Muscle of leg (tissue), 11 donors: ENCODE data around the gene AATK. TPM values are rescaled to one million over a fixed set of nuclear protein-coding genes. Genes with fewer than 3 reads are reported as not detected.

Experiments
- DNase-seq: peaks from one replicate; pipeline ENCODE4 v3.0.0; 2013
- H3K27ac ChIP-seq: one replicate; pipeline ENCODE4 v1.5.1; 2013; ENCODE audit warnings: mild to moderate bottlenecking, low read length, control low read depth
- H3K27me3 ChIP-seq: one replicate; pipeline ENCODE4 v1.6.1; 2013; ENCODE audit warnings: low read length; ENCODE audit not compliant: control insufficient read depth, insufficient read depth
- H3K36me3 ChIP-seq: one replicate; pipeline ENCODE4 v1.6.1; 2013; ENCODE audit warnings: low read length; ENCODE audit not compliant: control insufficient read depth, insufficient read depth
- H3K4me1 ChIP-seq: one replicate; pipeline ENCODE4 v1.6.1; 2013; ENCODE audit warnings: low read length; ENCODE audit not compliant: control insufficient read depth, insufficient read depth
- H3K4me3 ChIP-seq: one replicate; pipeline ENCODE4 v1.5.1; 2013; ENCODE audit warnings: low read length, control low read depth
- H3K9me3 ChIP-seq: replicated peaks from 2 replicates; pipeline ENCODE4 v1.6.1; 2013; ENCODE audit warnings: low read depth, low read length; ENCODE audit not compliant: control insufficient read depth
- WGBS: methylation state at CpG from one replicate; pipeline ENCODE4 v1.1.5; 2013; ENCODE audit warnings: missing lambda C conversion rate; ENCODE audit not compliant: insufficient coverage; 5-methylcytosine and 5-hydroxymethylcytosine counted together
- polyA plus RNA-seq, 8 donors: library from polyadenylated mRNA; unstranded; fragments of 120-200 nt; gene quantifications; one replicate each; pipeline versions ENCODE4 v1.2.1 to v1.2.3, GENCODE V29; 2013; ENCODE audit warnings: inconsistent platforms in 1 of 8, low replicate concordance in 1 of 8; ENCODE audit not compliant: insufficient read length in 8 of 8, insufficient read depth in 1 of 8
- total RNA-seq: library from RNA; stranded (reverse); fragments of 120-200 nt; gene quantifications from one replicate; pipeline ENCODE4 v1.2.4, GENCODE V29; 2013

The AATK gene
- total and polyA plus RNA-seq, 9 donors, result 6.3 to 18.1 (median 9.6) TPM

DNA sequence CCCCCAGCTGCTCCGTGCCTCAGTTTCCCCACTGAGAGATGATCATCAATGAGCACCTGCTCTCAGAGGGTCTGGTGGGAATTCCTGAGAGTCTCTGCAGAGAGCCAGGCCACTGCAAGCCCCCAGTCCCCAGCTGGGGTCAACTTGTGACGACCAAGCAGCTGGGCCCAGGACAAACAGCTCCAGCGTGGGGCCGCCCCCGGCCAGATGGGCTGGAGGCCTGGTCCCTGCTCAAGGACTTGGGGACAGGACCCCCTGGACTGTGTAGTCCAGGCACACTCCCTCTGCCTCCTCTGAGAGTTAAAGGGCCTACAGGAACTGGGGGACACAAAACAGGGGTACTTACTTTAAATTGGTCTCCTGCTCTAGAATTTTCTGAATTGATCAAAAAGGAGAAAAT lies 16.6 kb upstream of the AATK start:
- Histone ChIP-seq H3K36me3 (no peaks in the 10 kb centered on the region), H3K27me3 (peaks cover 3% of the 10 kb centered on the region), H3K4me1 (peaks cover 55% of the 10 kb centered on the region), H3K27ac (no peak overlapping the region), H3K9me3 (no peaks in the 10 kb centered on the region), H3K4me3 (no peak overlapping the region)
- DNase-seq, result no peak
- 52% methylated on average over 5 of the region's 5 CpGs for WGBS

- H3K4me3 ChIP-seq, result no peak overlapping the region
- H3K27me3 ChIP-seq, result peaks cover 3% of the 10 kb centered on the region
- 85% methylated on average over 9 of the region's 19 CpGs for WGBS
- H3K27ac ChIP-seq, result no peak overlapping the region
- H3K9me3 ChIP-seq, result no peaks in the 10 kb centered on the region
- peaks cover 55% of the 10 kb centered on the region for H3K4me1 ChIP-seq
- no peak for DNase-seq
- H3K36me3 ChIP-seq, result no peaks in the 10 kb centered on the region
Observed at GRCh38 chr17:81181811-81182185, 15.8 kb upstream of the AATK start.

GRCh38 chr17:81180836-81181810 lies 15.1 kb upstream of the AATK start:
- DNase-seq, result no peak
- Histone ChIP-seq H3K27ac (no peak overlapping the region), H3K27me3 (peaks cover 3% of the 10 kb centered on the region), H3K36me3 (no peaks in the 10 kb centered on the region), H3K9me3 (no peaks in the 10 kb centered on the region), H3K4me1 (peaks cover 55% of the 10 kb centered on the region), H3K4me3 (no peak overlapping the region)
- 90% methylated on average over 45 of the region's 49 CpGs for WGBS

DNA sequence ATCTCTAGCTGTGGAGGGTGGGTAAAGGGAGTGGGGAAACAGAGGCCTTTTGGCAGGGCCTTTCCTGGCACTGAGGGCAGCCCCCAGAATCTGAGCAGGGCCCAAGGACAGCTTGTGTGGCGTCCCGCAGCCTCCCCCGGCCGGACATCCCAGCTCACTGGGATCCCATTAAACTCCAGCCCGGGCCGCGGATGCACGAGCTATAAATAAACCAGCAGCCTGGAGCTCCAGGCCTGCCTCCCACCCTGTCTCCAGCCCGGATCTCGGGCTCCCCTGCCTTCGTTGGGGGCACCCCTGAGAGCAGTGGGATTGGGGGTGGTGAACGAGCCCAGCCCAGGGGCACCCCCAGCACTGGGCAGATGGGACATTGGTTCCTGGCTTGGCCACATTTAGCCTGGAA lies 13.8 kb upstream of the AATK start:
- Histone ChIP-seq H3K27me3 (peaks cover 3% of the 10 kb centered on the region), H3K4me3 (no peak overlapping the region), H3K27ac (peak overlapping the region; percentile 60), H3K9me3 (peaks cover 6% of the 10 kb centered on the region), H3K4me1 (peaks cover 49% of the 10 kb centered on the region), H3K36me3 (no peaks in the 10 kb centered on the region)
- 43% methylated on average over 4 of the region's 12 CpGs for WGBS
- peak; percentile 66 for DNase-seq

- Histone ChIP-seq H3K4me1 (peaks cover 42% of the 10 kb centered on the region), H3K27ac (peak overlapping the region; percentile 60), H3K27me3 (peaks cover 3% of the 10 kb centered on the region), H3K9me3 (peaks cover 6% of the 10 kb centered on the region), H3K4me3 (no peak overlapping the region), H3K36me3 (no peaks in the 10 kb centered on the region)
- 27% methylated on average over 6 of the region's 9 CpGs for WGBS
- peak; percentile 51 for DNase-seq
Observed at GRCh38 chr17:81179220-81179619, 13.2 kb upstream of the AATK start.

DNA sequence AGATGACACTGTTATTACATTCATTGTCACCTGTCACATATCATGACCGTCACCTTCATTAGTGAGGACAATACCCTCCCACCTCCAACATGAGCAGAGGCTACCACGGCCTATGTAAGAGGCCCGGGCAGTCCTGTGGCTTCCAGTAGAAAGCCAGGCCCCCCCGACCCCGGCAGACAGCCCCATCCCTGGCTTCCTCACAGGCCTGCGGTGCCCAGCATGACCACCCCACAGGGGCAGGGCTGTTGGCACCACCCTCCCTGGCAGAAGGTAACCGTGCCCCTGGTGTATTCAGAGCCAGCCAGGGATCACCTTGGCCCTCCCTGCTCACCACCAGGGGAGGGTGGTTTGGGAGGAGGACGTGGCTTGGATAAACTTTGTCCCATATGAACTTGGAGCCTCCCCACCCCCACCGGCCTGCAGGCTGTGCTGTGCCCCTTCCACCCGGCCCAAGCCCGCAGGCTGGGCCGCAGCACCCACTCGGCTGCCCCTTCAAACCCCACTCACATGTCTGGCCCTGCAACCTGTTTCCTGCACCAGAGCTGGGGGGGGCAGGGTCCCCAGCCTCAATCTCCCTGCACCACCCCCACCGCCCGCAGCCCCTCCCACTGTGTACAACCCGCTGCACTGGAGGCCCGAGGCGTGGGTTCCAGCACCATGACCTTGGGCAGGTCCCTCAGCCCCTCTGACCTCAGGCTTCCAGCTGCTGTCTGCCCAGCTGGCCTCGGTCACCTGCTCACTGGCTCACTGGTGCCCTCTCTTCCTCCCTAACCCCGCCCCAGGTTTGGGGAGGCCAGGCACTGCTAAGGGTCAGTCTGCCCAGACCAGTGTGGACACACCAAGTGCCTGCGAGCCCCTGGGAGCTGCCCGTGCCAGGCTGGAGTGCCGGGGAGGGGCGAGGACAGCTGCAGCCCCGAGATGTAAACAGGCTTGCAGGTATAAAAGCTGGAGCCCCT lies 12.4 kb upstream of the AATK start:
- no peaks in the 10 kb centered on the region for H3K27me3 ChIP-seq
- H3K36me3 ChIP-seq, result no peaks in the 10 kb centered on the region
- 66% methylated on average over 17 of the region's 25 CpGs for WGBS
- no peak for DNase-seq
- peak overlapping the region; percentile 8 for H3K27ac ChIP-seq
- H3K4me1 ChIP-seq, result peaks cover 39% of the 10 kb centered on the region
- no peak overlapping the region for H3K4me3 ChIP-seq
- H3K9me3 ChIP-seq, result peaks cover 6% of the 10 kb centered on the region

- Histone ChIP-seq H3K36me3 (no peaks in the 10 kb centered on the region), H3K27me3 (no peaks in the 10 kb centered on the region), H3K4me3 (no peak overlapping the region), H3K4me1 (peaks cover 51% of the 10 kb centered on the region), H3K9me3 (peaks cover 6% of the 10 kb centered on the region), H3K27ac (no peak overlapping the region)
- WGBS, result 96% methylated on average over 3 of the region's 7 CpGs
- no peak for DNase-seq
Observed at GRCh38 chr17:81176666-81177065, 10.6 kb upstream of the AATK start.

- Histone ChIP-seq H3K27me3 (no peaks in the 10 kb centered on the region), H3K27ac (peak overlapping the region; percentile 56), H3K9me3 (peaks cover 6% of the 10 kb centered on the region), H3K36me3 (no peaks in the 10 kb centered on the region), H3K4me3 (no peak overlapping the region), H3K4me1 (peaks cover 39% of the 10 kb centered on the region)
- no CpG with 5 or more reads among the region's 1 CpG for WGBS
- peak; percentile 75 for DNase-seq
Observed at GRCh38 chr17:81173762-81174155, 7.7 kb upstream of the AATK start.

DNA sequence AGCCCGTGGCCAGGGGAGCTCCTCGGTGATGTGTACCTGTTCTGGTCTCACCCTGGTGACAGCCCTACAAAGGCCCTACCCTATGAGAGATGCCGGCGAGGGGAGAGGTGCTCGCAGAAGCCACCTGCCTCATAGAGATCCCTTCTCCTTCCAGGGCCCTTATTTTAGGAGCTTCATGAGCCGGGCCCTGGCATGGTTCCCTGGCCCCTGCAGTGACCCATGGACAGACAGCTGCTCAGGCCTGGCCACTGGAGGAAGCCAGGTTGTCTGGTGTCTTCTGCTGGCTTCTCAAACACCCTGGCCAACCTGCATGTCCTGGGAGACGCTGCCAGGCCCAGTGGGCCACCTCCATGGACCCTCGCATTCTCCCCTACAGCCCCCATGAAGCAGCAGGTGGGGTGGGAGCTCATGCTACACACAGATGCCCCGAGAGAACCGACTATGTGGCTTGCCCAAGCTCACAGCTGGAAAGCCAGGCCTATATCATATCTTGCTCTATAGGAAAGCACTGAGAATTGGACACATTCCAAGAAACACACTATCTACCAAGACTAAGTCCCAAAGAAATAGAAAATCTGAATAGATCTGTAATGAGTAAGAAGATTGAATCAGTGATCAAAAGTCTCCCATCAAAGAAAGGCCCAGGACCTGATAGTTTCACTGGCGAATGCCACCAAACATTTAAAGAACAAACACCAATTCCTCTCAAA lies 7.2 kb upstream of the AATK start:
- peak; percentile 51 for DNase-seq
- H3K36me3 ChIP-seq, result no peaks in the 10 kb centered on the region
- peak overlapping the region; percentile 33 for H3K27ac ChIP-seq
- peaks cover 6% of the 10 kb centered on the region for H3K9me3 ChIP-seq
- H3K4me3 ChIP-seq, result no peak overlapping the region
- peaks cover under 1% of the 10 kb centered on the region for H3K27me3 ChIP-seq
- peaks cover 37% of the 10 kb centered on the region for H3K4me1 ChIP-seq
- 83% methylated on average over 1 of the region's 11 CpGs for WGBS
